HFF-Myc (cell line): Measurements from ENCODE around the gene ZNF48.

Experiments
- DNase-seq: peaks from one replicate; pipeline ENCODE4 v3.0.0-alpha.2; 2011; ENCODE audit warnings: low read depth; ENCODE audit errors: extremely low read depth
- H3K4me3 ChIP-seq: replicated peaks from 2 replicates; pipeline ENCODE4 v1.5.1; 2011; ENCODE audit warnings: low read depth, mild to moderate bottlenecking, control low read depth, low read length
- CTCF ChIP-seq: IDR thresholded peaks from 2 replicates; pipeline ENCODE4 v1.5.1; 2012; ENCODE audit warnings: mild to moderate bottlenecking, low read depth, low read length, control low read depth; ENCODE audit errors: missing control alignments

The ZNF48 gene

GRCh38 chr16:30395155-30395991 is at the start of gene ZNF48:
ZNF48 (plus strand) TSS chr16:30395420; CDS start chr16:30395795, 375 bp downstream.
- H3K4me3 ChIP-seq, result peak within 1 kb of the TSS; percentile 63
- peak; percentile 19 for TF ChIP-seq CTCF

DNA sequence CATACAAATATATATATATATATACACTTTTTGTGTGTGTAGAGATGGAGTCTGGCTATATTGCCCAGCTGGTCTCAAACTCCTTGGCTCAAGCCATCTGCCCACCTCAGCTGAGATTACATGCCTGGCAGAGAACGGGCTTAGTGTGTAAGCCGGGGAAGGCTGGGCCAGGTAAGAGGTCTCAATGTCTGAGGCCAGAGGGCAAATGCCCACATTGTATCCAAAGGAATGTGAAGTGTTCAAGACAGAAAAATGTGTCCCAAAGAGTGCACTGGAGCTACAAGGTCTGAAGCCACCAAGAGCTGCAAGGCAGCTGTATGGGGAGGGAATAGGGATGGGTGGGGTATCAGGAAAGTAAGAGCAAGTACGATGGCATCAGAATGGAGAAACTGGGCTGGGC is 48.9 kb upstream of the ZNF48 start:
- no peak for DNase-seq
- no peak for TF ChIP-seq CTCF
- no peak overlapping the region for H3K4me3 ChIP-seq

More at GRCh38 chr16:30395155-30395991, at the start of gene ZNF48:
- DNase-seq, result no peak

GRCh38 chr16:30348113-30348512 is 47.1 kb upstream of the ZNF48 start:
- no peak for DNase-seq
- H3K4me3 ChIP-seq, result no peak overlapping the region
- TF ChIP-seq CTCF, result no peak

GRCh38 chr16:30348929-30349328 is 46.3 kb upstream of the ZNF48 start:
- no peak for TF ChIP-seq CTCF
- no peak overlapping the region for H3K4me3 ChIP-seq
- DNase-seq, result no peak

- no peak for TF ChIP-seq CTCF
- DNase-seq, result no peak
- no peak overlapping the region for H3K4me3 ChIP-seq
Measured at GRCh38 chr16:30349675-30350074, 45.5 kb upstream of the ZNF48 start.

DNA sequence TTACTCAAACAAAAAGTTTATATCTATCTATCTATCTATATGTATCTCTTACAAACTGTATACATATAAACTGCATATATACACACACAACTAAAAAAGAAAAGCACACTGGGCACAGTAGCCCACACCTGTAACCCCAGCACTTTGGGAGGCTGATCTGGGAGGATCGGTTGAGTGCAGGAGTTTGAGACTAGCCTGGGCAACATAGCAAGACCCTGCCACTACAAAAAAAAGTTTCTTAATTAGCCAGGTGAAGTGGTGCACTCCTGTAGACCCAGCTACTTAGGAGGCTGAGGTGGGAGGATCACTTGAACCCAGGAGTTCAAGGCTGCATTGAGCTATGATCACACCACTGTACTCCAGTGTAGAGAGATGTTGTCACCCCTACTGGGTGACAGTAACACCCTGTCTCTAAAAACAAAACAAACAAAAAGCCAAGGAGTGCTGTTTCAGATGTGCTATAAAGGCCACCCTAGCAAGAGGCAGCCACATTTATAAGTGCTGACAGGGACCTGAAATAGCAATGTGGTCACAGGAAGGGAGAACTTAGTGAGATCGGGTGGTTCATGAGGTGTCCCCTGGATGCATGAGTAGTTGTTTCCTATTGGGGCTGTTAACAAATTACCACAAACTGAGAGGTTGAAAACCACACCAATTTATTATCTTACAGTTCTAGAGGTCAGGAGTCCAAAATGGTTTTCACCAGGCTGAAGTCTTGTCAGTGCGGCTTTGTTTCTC is 44.9 kb upstream of the ZNF48 start:
- TF ChIP-seq CTCF, result no peak
- DNase-seq, result no peak
- H3K4me3 ChIP-seq, result no peak overlapping the region
